NCI-H1417 (cell line): ENCODE data around the gene KERA.

ENCODE experiments used
- DNase-seq, 3 experiments: peaks; one replicate each; lab custom pipeline; 2025; lab: John Stamatoyannopoulos, UW

Gene KERA

GRCh38 chr12:91009319-91009950 lies 48.4 kb downstream of the KERA start:
- DNase-seq, result peak in 2 of 3 experiments; percentile 37 to 70

- no peak for DNase-seq
Observed at GRCh38 chr12:91007531-91008290, 50.1 kb downstream of the KERA start.

- no peak for DNase-seq
Observed at GRCh38 chr12:91004872-91005271, 53.0 kb downstream of the KERA start, which contains the start of gene EPYC. Gene EPYC (minus strand): TSS chr12:91004972. CDS start chr12:91002565, 2,407 bp downstream.

GRCh38 chr12:91003737-91004136 lies 54.1 kb downstream of the KERA start:
- no peak for DNase-seq

- peak in 1 of 3 experiments; percentile 68 for DNase-seq
Observed at GRCh38 chr12:91001306-91001705, 56.5 kb downstream of the KERA start.
